ENCODE measurements around the gene WDR31.
"Not testable (repeated sequence)": the region's sequence is repeated elsewhere in the genome, so short reads cannot be mapped to it uniquely, and the experiment has no call there.

Gene WDR31

DNA sequence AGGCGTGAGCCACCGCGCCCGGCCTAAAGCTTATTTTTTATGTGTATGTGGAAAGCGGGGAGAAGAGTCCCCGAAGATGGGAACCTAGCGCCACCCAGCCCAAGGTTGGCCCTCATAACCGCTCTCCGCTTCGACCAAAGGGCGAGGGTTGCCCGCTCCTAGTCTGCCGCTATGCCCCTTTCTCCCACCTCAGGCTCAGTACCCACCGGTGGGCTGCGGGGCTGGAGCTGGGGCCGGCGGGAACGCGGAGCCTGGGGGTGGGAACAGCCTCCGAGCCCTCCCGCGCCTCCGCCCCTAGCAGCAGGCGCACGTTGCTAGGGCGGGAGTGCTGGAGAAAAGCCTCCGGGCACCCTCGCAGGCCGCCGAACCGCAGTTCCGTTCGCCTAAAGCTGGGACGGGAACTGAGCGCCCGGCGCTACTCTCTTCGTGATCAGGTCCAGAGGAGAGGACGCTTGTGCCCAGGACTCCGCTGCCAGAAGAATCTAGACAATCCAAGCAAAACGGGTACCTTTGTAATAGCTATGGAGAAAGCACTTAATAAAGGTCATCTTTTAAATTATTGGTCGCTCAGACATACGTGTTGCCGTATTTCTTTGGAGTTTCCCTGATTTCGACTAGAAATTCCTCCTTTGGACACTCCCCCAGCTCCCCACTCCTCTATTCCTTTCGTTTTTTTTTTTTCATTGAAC, at the start of gene WDR31:
TSS of gene WDR31 (minus strand) at position 265 of the 689 bp plus-strand sequence. CDS start 8,253 bp downstream, outside the sequence.
- peak; percentile 82 for DNase-seq (ENCODE audit: low spot score)

DNA sequence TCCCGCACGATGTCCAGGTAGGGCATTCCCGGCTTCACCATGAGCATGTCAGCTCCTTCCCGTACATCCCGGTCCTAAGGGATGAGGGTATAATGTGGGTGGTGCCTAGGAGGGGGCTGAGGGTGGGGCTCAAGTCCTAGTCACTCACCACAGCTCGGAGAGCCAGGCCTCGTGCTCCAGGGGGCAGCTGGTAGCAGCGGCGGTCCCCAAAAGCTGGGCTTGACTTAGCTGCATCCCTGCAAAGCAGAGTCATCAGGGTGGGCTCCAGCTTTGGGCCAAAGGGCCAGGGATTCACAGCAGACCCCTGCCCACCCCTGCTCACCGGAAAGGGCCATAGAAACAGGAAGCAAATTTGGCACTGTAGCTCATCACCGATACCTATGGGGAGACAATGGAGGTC, 49.4 kb upstream of the WDR31 start:
- DNase-seq (ENCODE audit: low spot score), result no peak

DNA sequence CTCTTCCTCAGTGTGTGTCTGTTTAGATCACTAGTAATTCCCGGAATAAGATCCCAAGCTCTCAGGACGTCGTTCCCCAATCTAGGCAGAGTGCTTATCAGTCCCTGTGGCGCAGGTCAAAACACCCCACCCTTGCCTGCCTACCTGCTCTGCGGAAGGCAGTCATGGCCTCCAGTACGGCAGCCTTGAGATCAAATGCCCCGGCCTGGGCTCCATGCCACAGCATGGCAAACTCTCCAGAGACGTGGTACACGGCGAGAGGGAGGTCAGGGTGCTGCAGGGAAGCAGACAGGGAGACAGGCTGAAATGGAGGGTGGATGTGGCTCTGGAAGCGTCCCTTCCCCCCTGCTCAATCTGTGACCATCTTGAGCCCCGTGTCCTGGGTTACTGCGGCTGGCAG, 48.8 kb upstream of the WDR31 start:
- no peak for DNase-seq (ENCODE audit: low spot score)

- DNase-seq (ENCODE audit: low spot score), result no peak
Measured at GRCh38 chr9:113387560-113388230, 47.6 kb upstream of the WDR31 start.

- DNase-seq (ENCODE audit: low spot score), result no peak
Measured at GRCh38 chr9:113386571-113387393, 46.7 kb upstream of the WDR31 start.

DNA sequence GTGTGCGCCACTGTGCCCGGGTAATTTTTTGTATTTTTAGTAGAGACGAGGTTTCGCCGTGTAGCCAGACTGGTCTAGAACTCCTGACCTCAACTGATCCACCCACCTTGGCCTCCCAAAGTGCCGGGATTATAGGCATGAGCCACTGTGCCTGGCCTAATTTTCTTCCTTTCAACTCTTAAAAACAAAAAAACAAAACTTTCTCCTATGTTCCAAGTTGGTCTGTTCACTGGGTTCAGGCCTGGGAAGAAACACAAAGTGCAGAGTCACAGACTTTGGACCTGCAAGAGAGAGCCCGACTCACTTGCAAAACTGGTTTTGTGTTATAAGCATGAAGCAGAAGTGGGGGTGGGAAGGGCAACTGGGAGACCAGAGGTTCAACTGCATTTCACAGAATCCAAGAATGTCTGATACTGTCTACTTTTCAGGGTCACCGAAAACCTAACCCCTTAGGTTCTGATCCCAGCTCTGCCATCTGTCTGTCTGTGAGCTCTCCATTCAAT, 41.9 kb upstream of the WDR31 start:
- no peak for DNase-seq (ENCODE audit: low spot score)

GRCh38 chr9:113381441-113381840, 41.4 kb upstream of the WDR31 start:
- DNase-seq (ENCODE audit: low spot score), result not testable (repeated sequence)

DNA sequence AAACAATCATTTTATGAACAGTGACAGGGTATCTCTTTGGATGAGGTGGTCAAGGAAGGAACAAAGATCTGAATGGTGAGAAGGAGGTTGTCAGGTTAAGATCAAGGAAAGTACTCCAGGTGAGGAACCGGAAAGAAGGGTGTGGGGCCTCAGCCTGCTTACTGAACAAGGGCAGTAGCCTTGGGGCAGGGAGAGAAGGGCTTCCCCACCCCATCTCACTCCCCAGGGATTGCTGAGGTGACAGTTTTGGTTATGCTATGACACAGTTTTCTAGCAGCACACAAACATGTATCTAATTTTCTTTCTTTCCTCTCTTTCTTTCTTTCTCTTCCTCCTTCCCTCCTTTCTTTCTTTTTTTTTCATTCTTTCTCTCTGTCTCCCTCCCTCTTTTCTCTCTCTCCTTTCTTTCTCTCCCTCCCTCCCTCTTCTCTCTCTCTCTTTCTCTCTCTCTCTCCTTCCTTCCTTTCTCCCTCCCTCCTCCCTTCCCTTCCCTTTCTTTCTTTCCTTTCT, 40.8 kb upstream of the WDR31 start:
- no peak for DNase-seq (ENCODE audit: low spot score)

DNA sequence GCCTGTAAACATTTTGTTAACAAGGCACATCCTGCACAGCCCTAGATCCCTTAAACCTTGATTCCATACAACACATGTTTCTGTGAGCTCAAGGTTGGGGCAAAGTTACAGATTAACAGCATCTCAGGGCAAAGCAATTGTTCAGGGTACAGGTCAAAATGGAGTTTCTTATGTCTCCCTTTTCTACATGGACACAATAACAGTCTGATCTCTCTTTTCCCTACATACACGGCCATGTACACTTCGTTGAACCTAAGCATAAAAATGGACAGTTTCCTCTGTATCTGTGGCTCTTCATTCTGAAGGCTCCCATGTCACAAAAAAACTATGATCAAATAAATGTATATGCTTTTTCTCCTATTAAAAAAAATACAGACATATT, 39.7 kb upstream of the WDR31 start:
- DNase-seq (ENCODE audit: low spot score), result not testable (repeated sequence)

- DNase-seq (ENCODE audit: low spot score), result not testable (repeated sequence)
Measured at GRCh38 chr9:113379094-113379828, 39.2 kb upstream of the WDR31 start.

DNA sequence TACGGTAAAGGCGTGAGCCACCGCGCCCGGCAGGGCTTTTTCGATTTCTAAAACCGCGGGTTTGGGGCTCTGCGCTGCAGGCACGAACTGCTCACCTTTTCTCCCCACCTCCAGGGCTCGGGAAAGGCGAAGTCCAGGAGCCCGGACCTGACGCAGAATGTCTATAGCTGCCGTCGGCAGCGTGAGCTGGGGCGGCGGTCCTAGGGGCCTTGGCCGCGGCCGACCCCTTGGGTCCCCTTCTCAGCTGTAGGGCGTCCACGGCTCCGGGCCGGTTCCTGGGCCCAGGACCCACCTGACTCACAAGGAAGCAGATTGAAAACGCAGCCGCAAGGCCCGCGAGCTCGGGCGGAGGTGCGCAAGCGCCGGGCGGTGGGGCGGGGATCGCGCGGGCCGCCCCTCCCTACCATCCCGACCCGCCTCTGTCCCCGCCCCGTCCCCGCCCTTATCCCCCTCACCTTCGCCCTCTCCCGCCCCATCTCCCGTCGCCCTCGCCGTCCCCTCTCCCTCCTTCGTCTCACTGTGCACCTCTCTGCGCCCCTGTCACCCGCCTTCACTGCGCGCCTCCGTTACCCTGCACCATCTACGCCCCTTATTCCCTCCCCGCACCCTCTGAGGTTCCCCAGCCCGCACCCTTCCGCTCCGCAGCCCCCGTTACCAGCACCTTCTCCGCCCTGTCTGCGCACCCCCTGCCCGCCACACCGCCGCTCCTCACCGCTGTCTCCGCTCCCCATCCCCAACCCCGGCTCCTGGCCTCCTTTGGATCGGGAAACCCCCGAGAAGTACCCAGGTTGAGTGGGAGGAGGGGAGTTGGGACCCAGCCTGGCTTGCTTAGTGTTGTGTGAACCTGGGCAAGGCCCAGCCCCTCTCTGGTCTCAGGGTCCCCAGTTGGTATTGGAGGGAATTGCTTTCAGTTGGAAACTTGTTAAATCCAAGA, 36.8 kb upstream of the WDR31 start, which contains the start of gene HDHD3:
TSS of gene HDHD3 (minus strand) at position 353 of the 934 bp plus-strand sequence. CDS start 2,632 bp downstream, outside the sequence.
- peak; percentile 86 for DNase-seq (ENCODE audit: low spot score)

GRCh38 chr9:113375057-113376023, 35.3 kb upstream of the WDR31 start:
- no peak for DNase-seq (ENCODE audit: low spot score)

DNA sequence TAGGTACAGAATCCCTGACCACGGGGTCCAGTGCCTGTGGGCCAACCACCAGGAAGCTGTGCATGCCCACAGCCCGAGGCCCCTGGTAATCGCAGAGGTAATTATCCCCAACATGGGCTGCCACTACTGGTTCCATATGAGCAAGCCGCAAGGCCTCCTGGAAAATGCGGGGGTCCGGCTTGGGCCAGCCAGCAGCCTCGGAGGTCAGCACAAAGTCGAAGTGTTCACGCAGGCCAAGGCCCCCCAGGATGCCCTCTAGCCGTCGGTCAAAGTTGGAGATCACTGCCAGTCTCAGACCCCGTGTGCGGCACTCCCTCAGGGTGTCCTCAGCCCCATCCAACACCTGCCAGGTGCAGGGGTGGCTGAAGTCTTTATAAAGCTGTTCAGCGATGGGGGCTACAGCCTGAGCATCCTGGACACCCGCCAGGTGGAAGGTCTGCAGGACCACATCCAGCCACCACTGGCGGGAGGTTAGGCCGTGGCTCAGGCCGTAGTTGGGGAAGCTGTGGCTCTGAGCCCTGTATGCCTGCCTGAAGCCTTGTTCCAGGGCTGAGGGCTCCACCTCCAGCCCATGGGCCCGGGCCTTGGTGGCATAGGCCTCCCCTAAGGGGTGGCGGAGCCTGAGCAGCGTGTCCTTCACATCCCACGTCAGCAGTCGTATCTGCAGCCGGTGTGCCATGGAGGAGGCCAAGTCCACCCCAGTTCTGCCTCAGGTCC, 33.8 kb upstream of the WDR31 start:
- no peak for DNase-seq (ENCODE audit: low spot score)

DNA sequence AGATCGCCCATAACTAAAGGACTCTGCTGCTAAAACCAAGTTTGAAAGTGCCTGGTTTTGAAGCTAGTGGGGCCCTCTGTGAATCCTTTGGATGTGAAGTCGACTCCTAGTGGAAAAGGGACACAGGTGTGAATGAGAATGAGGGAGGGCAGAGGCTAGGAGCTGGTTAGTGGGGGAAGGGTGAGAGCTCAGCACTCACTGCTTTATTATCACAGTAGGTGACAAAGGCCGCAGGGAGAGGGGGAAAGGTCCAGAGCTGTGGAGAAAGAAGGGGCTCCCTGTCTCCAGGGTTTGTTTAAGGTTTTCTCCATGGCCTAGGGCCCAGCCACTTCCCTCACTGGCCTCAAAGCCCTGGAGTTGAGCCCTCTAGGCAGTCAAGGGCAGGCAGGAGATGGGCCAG, 33.2 kb upstream of the WDR31 start:
- DNase-seq (ENCODE audit: low spot score), result no peak

- DNase-seq (ENCODE audit: low spot score), result no peak
Measured at GRCh38 chr9:113372059-113372458, 32.0 kb upstream of the WDR31 start.

GRCh38 chr9:113370806-113371325, 30.8 kb upstream of the WDR31 start:
- no peak for DNase-seq (ENCODE audit: low spot score)

GRCh38 chr9:113369855-113370140, 29.7 kb upstream of the WDR31 start:
- DNase-seq (ENCODE audit: low spot score), result no peak
